HG03066 (cell line): Measurements from ENCODE around the gene JDP2.

ENCODE experiments used
- ATAC-seq: cut with Tn5 transposase; IDR thresholded peaks from one replicate; pipeline ENCODE4 v1.9.1; 2021; ENCODE audit warnings: low read depth; ENCODE audit not compliant: unreplicated experiment

The JDP2 gene

GRCh38 chr14:75434890-75435248 is 7.0 kb downstream of the JDP2 start:
- no peak for ATAC-seq

GRCh38 chr14:75435473-75435872 is 7.7 kb downstream of the JDP2 start:
- ATAC-seq = no peak

- ATAC-seq = no peak
These were observed 9.7 kb downstream of the JDP2 start for GRCh38 chr14:75437201-75438143.

- ATAC-seq = no peak
These were observed 10.8 kb downstream of the JDP2 start for GRCh38 chr14:75438486-75439080.

- ATAC-seq = no peak
These were observed 12.2 kb downstream of the JDP2 start for GRCh38 chr14:75439989-75440388.

- no peak for ATAC-seq
These were observed 13.1 kb downstream of the JDP2 start for GRCh38 chr14:75440733-75441477.

GRCh38 chr14:75441728-75442127 is 13.9 kb downstream of the JDP2 start:
- ATAC-seq = no peak

- ATAC-seq = no peak
These were observed 14.3 kb downstream of the JDP2 start for GRCh38 chr14:75442166-75442565.

GRCh38 chr14:75442642-75443041 is 14.8 kb downstream of the JDP2 start:
- ATAC-seq = no peak

GRCh38 chr14:75443203-75443969 is 15.6 kb downstream of the JDP2 start:
- no peak for ATAC-seq

GRCh38 chr14:75445236-75445635 is 17.4 kb downstream of the JDP2 start:
- ATAC-seq = no peak

- ATAC-seq = no peak
These were observed 18.1 kb downstream of the JDP2 start for GRCh38 chr14:75445963-75446362.

GRCh38 chr14:75446447-75446846 is 18.6 kb downstream of the JDP2 start:
- ATAC-seq = no peak

- ATAC-seq = no peak
These were observed 20.4 kb downstream of the JDP2 start for GRCh38 chr14:75448209-75448608.

GRCh38 chr14:75449036-75449435 is 21.2 kb downstream of the JDP2 start:
- ATAC-seq = no peak

- ATAC-seq = no peak
These were observed 21.9 kb downstream of the JDP2 start for GRCh38 chr14:75449696-75450095.

GRCh38 chr14:75450381-75451276 is 22.8 kb downstream of the JDP2 start:
- ATAC-seq = no peak

GRCh38 chr14:75452324-75452723 is 24.5 kb downstream of the JDP2 start:
- ATAC-seq = no peak

- ATAC-seq = no peak
These were observed 25.3 kb downstream of the JDP2 start for GRCh38 chr14:75452900-75453816.
